LNCAP (cell line): ENCODE results near the gene GTF3C4.

Experiments
- TF ChIP-seq, protein P1 (sequence below): fragments of 450-650 bp; IDR thresholded peaks from 2 replicates; pipeline ENCODE4 v1.5.1; 2017; ENCODE audit warnings: mild to moderate bottlenecking

The GTF3C4 gene

DNA sequence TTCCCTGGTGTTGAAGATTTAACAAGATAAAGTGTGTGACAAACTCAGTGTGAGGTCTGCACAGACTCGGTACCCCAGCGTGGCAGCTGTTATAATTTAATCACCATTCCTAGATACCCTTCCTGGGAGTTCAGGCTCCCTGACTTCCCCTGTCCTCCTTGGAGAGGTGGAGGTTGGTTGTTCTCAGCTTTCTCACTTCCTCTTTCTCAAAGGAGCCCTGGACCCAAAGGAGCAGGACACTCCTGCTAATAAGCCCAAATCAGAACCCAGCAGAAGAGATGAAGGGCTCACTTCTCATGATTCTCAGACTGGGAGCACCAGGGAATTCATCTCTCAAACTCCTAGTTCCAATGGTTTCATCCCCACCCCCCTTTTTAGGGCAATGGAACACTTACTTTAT, 58.2 kb downstream of the GTF3C4 start:
- TF ChIP-seq, protein P1, sequence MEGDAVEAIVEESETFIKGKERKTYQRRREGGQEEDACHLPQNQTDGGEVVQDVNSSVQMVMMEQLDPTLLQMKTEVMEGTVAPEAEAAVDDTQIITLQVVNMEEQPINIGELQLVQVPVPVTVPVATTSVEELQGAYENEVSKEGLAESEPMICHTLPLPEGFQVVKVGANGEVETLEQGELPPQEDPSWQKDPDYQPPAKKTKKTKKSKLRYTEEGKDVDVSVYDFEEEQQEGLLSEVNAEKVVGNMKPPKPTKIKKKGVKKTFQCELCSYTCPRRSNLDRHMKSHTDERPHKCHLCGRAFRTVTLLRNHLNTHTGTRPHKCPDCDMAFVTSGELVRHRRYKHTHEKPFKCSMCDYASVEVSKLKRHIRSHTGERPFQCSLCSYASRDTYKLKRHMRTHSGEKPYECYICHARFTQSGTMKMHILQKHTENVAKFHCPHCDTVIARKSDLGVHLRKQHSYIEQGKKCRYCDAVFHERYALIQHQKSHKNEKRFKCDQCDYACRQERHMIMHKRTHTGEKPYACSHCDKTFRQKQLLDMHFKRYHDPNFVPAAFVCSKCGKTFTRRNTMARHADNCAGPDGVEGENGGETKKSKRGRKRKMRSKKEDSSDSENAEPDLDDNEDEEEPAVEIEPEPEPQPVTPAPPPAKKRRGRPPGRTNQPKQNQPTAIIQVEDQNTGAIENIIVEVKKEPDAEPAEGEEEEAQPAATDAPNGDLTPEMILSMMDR: no peak

DNA sequence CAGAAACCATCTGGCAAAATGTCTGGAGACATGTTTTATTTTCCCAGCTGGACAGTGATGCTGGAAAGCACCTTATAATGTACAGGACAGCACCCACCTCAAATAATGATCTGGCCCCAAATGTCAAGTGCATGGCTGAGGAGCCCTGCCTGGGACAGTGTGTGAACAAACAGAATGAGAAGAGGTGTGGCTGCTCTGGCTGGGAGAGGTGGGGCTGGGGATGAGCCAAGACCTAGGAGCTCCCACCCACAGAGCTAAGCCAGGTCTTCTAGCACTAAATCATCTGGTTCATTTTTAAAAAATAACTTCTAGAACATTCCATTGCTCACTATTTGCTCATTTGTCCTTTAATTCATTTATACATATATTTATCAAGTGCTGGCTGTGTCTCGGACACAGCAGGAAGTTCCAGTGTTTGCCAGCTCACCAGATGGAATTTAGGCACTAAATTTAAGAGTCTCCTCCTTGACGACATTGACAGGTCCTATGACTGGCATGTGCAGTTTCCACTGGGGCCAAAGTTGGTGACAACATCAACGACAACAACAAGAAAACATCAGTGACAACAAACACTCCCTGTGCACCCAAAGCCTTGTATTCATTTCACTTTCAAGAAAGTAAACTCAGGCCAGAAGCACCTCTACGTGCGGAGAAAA, 59.1 kb downstream of the GTF3C4 start:
- TF ChIP-seq, protein P1: no peak

GRCh38 chr9:132730054-132731033, 60.1 kb downstream of the GTF3C4 start:
- TF ChIP-seq, protein P1: no peak

DNA sequence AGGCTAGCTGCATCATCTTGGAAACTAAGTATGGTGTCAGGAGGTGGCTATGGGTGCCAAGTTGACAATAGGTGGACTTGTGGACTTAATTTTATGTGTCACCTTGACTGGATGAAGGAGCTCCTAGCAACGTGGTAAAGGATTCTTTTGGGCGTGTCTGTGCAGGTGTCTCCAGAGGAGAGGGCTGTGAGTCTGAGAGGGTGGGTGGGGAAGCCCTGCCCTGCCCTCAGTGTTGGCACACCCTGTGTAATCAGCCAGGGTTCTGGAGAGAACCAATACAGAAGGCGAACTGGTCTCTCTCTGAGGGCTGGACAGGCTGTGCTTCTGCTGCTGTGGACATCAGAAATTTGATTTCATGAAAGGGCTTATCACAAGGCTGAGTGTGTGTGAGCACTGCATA, 61.0 kb downstream of the GTF3C4 start:
- TF ChIP-seq, protein P1: no peak

- TF ChIP-seq, protein P1: no peak
Observed at GRCh38 chr9:132732326-132733259, 62.3 kb downstream of the GTF3C4 start.

- TF ChIP-seq, protein P1: no peak
Observed at GRCh38 chr9:132733260-132733815, 63.1 kb downstream of the GTF3C4 start.
